Measurements from ENCODE around the gene NUMA1. TPM values are rescaled to one million over a fixed set of nuclear protein-coding genes. Genes with fewer than 3 reads are reported as not detected.

The NUMA1 gene
- total RNA-seq, 1 experiment from 2014 or later, result 267 TPM

DNA sequence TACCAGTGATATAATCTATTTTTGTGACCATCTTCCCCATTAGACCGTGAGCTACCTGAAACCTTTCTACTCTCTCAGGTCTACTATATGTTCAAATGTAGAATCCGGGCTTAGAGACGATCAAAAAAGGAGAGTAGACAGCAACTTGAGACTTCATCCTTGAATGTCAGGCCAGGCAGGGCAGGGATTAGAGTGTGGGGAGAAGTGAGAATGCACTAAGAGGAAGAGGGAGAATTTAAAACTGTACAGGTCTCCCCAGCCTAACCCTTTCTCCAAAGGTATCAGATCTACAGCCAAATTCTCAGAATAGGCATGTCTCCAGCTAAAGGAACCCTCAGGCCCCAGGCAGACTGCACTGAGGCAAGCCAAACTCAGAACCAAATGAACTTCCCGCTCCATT is 21.8 kb upstream of the NUMA1 start:
- Histone ChIP-seq H3K4me1 (replicated peaks; ENCODE audit: insufficient read depth) (peaks cover 13% of the 10 kb centered on the region), H3K27me3 (ENCODE audit: insufficient read depth, low read depth) (no peaks in the 10 kb centered on the region), H3K4me3 (peak overlapping the region; percentile 95), H3F3A (ENCODE audit: insufficient read depth, low read depth) (peaks cover 15% of the 10 kb centered on the region; the same call in 1 of the 2 replicates), H3K9me3 (ENCODE audit: insufficient read depth, low read depth) (no peaks in the 10 kb centered on the region), H3K36me3 (ENCODE audit: low read depth) (peaks cover 2% of the 10 kb centered on the region; the same call in 1 of the 2 replicates), H4K20me1 (ENCODE audit: insufficient read depth) (no peaks in the 10 kb centered on the region), H2AFZ (no peak overlapping the region; the same call in 1 of the 2 replicates), H3K27ac (peak overlapping the region; percentile 71), H3K9me2 (ENCODE audit: insufficient read depth) (no peaks in the 10 kb centered on the region), H3K79me2 (ENCODE audit: low read depth) (peaks cover 38% of the 10 kb centered on the region), H3K4me2 (peak overlapping the region; percentile 97)
- POLR2A ChIA-PET (ENCODE audit: unreplicated experiment), result no interaction called here
- intact Hi-C loops (cut with micrococcal nuclease; ENCODE audit: unreplicated experiment), result loop anchor here (5.0 kb wide), 1 partner anchor 80 kb away; no protein-coding TSS in a partner anchor
- BruUV-seq (replicated peaks), result no TSS peak
- no peak for DNase-seq
- TF ChIP-seq EZH2 (IDR thresholded peaks at IDR 0.05; ENCODE audit: low read depth), result no peak
- TF ChIP-seq, protein P1, sequence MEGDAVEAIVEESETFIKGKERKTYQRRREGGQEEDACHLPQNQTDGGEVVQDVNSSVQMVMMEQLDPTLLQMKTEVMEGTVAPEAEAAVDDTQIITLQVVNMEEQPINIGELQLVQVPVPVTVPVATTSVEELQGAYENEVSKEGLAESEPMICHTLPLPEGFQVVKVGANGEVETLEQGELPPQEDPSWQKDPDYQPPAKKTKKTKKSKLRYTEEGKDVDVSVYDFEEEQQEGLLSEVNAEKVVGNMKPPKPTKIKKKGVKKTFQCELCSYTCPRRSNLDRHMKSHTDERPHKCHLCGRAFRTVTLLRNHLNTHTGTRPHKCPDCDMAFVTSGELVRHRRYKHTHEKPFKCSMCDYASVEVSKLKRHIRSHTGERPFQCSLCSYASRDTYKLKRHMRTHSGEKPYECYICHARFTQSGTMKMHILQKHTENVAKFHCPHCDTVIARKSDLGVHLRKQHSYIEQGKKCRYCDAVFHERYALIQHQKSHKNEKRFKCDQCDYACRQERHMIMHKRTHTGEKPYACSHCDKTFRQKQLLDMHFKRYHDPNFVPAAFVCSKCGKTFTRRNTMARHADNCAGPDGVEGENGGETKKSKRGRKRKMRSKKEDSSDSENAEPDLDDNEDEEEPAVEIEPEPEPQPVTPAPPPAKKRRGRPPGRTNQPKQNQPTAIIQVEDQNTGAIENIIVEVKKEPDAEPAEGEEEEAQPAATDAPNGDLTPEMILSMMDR (conservative IDR thresholded peaks at IDR 0.05), result no peak
- CTCF ChIA-PET, result no interaction called here

GRCh38 chr11:72100462-72100861 is 20.1 kb upstream of the NUMA1 start:
- Histone ChIP-seq H2AFZ (no peak overlapping the region), H3K27me3 (ENCODE audit: insufficient read depth, low read depth) (no peaks in the 10 kb centered on the region), H3F3A (ENCODE audit: insufficient read depth, low read depth) (peaks cover 15% of the 10 kb centered on the region; the same call in 1 of the 2 replicates), H4K20me1 (ENCODE audit: insufficient read depth) (no peaks in the 10 kb centered on the region), H3K9me2 (ENCODE audit: insufficient read depth) (no peaks in the 10 kb centered on the region), H3K4me3 (no peak overlapping the region), H3K4me2 (no peak overlapping the region), H3K79me2 (ENCODE audit: low read depth) (peaks cover 38% of the 10 kb centered on the region), H3K9me3 (ENCODE audit: insufficient read depth, low read depth) (no peaks in the 10 kb centered on the region), H3K4me1 (replicated peaks; ENCODE audit: insufficient read depth) (peaks cover 13% of the 10 kb centered on the region), H3K27ac (no peak overlapping the region), H3K36me3 (ENCODE audit: low read depth) (peaks cover 7% of the 10 kb centered on the region; the same call in 1 of the 2 replicates)
- POLR2A ChIA-PET (ENCODE audit: unreplicated experiment), result interaction anchor here (0.7 kb wide), 1 partner anchor 15 kb away, joined by 3 read pairs; no protein-coding TSS in a partner anchor
- intact Hi-C loops (cut with micrococcal nuclease; ENCODE audit: unreplicated experiment), result loop anchor here (5.0 kb wide), 1 partner anchor 82 kb away; no protein-coding TSS in a partner anchor
- CTCF ChIA-PET, result no interaction called here
- no TSS peak for BruUV-seq (replicated peaks)
- TF ChIP-seq, protein P1 (conservative IDR thresholded peaks at IDR 0.05), result no peak
- no peak for TF ChIP-seq EZH2 (IDR thresholded peaks at IDR 0.05; ENCODE audit: low read depth)
- DNase-seq, result no peak

- intact Hi-C loops (cut with micrococcal nuclease; ENCODE audit: unreplicated experiment), result loop anchor here (5.0 kb wide), 1 partner anchor 82 kb away; no protein-coding TSS in a partner anchor
- no peak overlapping the region for H3K4me2 ChIP-seq
- H3K36me3 ChIP-seq (ENCODE audit: low read depth), result peaks cover 7% of the 10 kb centered on the region; the same call in 1 of the 2 replicates
Observed at GRCh38 chr11:72100009-72100408, 19.7 kb upstream of the NUMA1 start.

More at GRCh38 chr11:72100009-72100408, 19.7 kb upstream of the NUMA1 start:
- Histone ChIP-seq H3K79me2 (ENCODE audit: low read depth) (peaks cover 38% of the 10 kb centered on the region), H4K20me1 (ENCODE audit: insufficient read depth) (no peaks in the 10 kb centered on the region), H3F3A (ENCODE audit: insufficient read depth, low read depth) (peaks cover 15% of the 10 kb centered on the region; the same call in 1 of the 2 replicates), H3K4me1 (replicated peaks; ENCODE audit: insufficient read depth) (peaks cover 13% of the 10 kb centered on the region), H3K27ac (no peak overlapping the region), H2AFZ (no peak overlapping the region), H3K27me3 (ENCODE audit: insufficient read depth, low read depth) (no peaks in the 10 kb centered on the region), H3K9me3 (ENCODE audit: insufficient read depth, low read depth) (no peaks in the 10 kb centered on the region), H3K9me2 (ENCODE audit: insufficient read depth) (no peaks in the 10 kb centered on the region), H3K4me3 (no peak overlapping the region)
- no peak for DNase-seq
- ChIA-PET CTCF (no interaction called here), POLR2A (ENCODE audit: unreplicated experiment) (interaction anchor here (0.7 kb wide), 1 partner anchor 15 kb away, joined by 3 read pairs; no protein-coding TSS in a partner anchor)
- TF ChIP-seq, protein P1 (conservative IDR thresholded peaks at IDR 0.05), result no peak
- TF ChIP-seq EZH2 (IDR thresholded peaks at IDR 0.05; ENCODE audit: low read depth), result no peak
- BruUV-seq (replicated peaks), result no TSS peak

Measured in PC-9 (cell line).